Esophagus squamous epithelium (tissue), 5 donors: ENCODE results near the gene SLC9A9. TPM values are rescaled to one million over a fixed set of nuclear protein-coding genes. Genes with fewer than 3 reads are reported as not detected.

Experiments used
- DNase-seq: peaks from one replicate; lab custom pipeline; 2025; lab: John Stamatoyannopoulos, UW
- H3K27ac ChIP-seq, 4 donors: fragments of 200-600 bp; sonication (generic); one replicate each; pipeline ENCODE4 v1.5.1; 2016 to 2019; ENCODE audit warnings: mild to moderate bottlenecking in 1 of 4
- H3K27me3 ChIP-seq, 4 donors: fragments of 200-600 bp; sonication (generic); 1 replicate in 3 of 4; 2 replicates in 1 of 4; pipeline versions ENCODE4 v1.5.1 to v1.6.0; 2017 to 2021; ENCODE audit warnings: antibody characterized with exemption in 1 of 4
- H3K36me3 ChIP-seq, 3 donors: fragments of 200-600 bp; sonication (generic); one replicate each; pipeline ENCODE4 v1.5.1; 2016 to 2019
- H3K4me1 ChIP-seq, 3 donors: fragments of 200-600 bp; sonication (generic); one replicate each; pipeline ENCODE4 v1.5.1; 2017 to 2019
- H3K4me3 ChIP-seq, 4 donors: fragments of 200-600 bp; sonication (generic); 1 replicate in 3 of 4; 2 replicates in 1 of 4; pipeline ENCODE4 v1.5.1; 2016 to 2019; ENCODE audit warnings: mild to moderate bottlenecking in 2 of 4, moderate library complexity in 1 of 4
- H3K9me3 ChIP-seq, 3 donors: fragments of 200-600 bp; sonication (generic); one replicate each; pipeline ENCODE4 v1.5.1; 2016 to 2019
- CTCF ChIP-seq, 6 experiments: fragments of 450-650 bp in 4 of 6; fragments of 200-600 bp in 2 of 6; sonication (generic) in 2 of 6; IDR thresholded peaks; one replicate each; pipeline ENCODE4 v1.5.1; 2016 to 2019; ENCODE audit warnings: antibody characterized with exemption in 6 of 6, mild to moderate bottlenecking in 4 of 6, moderate library complexity in 4 of 6
- POLR2A ChIP-seq, 4 donors: fragments of 450-650 bp; IDR thresholded peaks; one replicate each; pipeline ENCODE4 v1.6.1; 2017; ENCODE audit warnings: antibody characterized with exemption in 4 of 4, mild to moderate bottlenecking in 4 of 4, moderate library complexity in 3 of 4
- WGBS, 2 donors: methylation state at CpG; one replicate each; pipeline ENCODE4 v1.1.5; 2018; 5-methylcytosine and 5-hydroxymethylcytosine counted together
- intact Hi-C: fragments of 100-400 bp; cut with DNase I; formaldehyde crosslinking; loops from one replicate; pipeline ENCODE4 v1.15.0; 2022
- total RNA-seq, 4 donors: library from RNA; depleted of rRNA; stranded (reverse); fragments of >200 nt; gene quantifications; one replicate each; pipeline ENCODE4 v1.1.0, GENCODE V29; 2016
- donor health status: DM: yes; HTN: yes; CAD: no.

SLC9A9 gene
- total RNA-seq, 4 donors from 2014 or later = 11.2 to 22.3 (median 18.9) TPM

GRCh38 chr3:143221446-143221845, 626.8 kb downstream of the SLC9A9 start:
- H3K4me3 ChIP-seq = no peak overlapping the region
- no peak for DNase-seq
- WGBS, 2 donors = 82 to 84% methylated on average over 3 of the region's 3 CpGs
- no peak overlapping the region for H3K27ac ChIP-seq
- no peaks in the 10 kb centered on the region for H3K4me1 ChIP-seq
- H3K36me3 ChIP-seq = no peaks in the 10 kb centered on the region
- H3K27me3 ChIP-seq = no peaks in the 10 kb centered on the region
- H3K9me3 ChIP-seq = no peaks in the 10 kb centered on the region
- intact Hi-C loops = no loop called here
- TF ChIP-seq POLR2A (IDR thresholded peaks at IDR 0.05) (no peak), CTCF (IDR thresholded peaks at IDR 0.05) (no peak)

GRCh38 chr3:143220741-143221140, 627.5 kb downstream of the SLC9A9 start:
- H3K4me1 ChIP-seq = no peaks in the 10 kb centered on the region
- 92 to 93% methylated on average over 3 of the region's 3 CpGs for WGBS, 2 donors
- intact Hi-C loops = no loop called here
- H3K27me3 ChIP-seq = no peaks in the 10 kb centered on the region
- no peaks in the 10 kb centered on the region for H3K9me3 ChIP-seq
- H3K4me3 ChIP-seq = no peak overlapping the region
- H3K36me3 ChIP-seq = no peaks in the 10 kb centered on the region
- no peak overlapping the region for H3K27ac ChIP-seq
- DNase-seq = no peak
- no peak for TF ChIP-seq CTCF (IDR thresholded peaks at IDR 0.05)
- TF ChIP-seq POLR2A (IDR thresholded peaks at IDR 0.05) = no peak

GRCh38 chr3:143218166-143218835, 630.0 kb downstream of the SLC9A9 start:
- Histone ChIP-seq H3K4me3 (no peak overlapping the region), H3K36me3 (no peaks in the 10 kb centered on the region), H3K4me1 (no peaks in the 10 kb centered on the region), H3K27ac (no peak overlapping the region), H3K9me3 (no peaks in the 10 kb centered on the region), H3K27me3 (no peaks in the 10 kb centered on the region)
- WGBS, 2 donors = 87 to 100% methylated on average over 2 of the region's 2 CpGs
- TF ChIP-seq CTCF (IDR thresholded peaks at IDR 0.05) (no peak), POLR2A (IDR thresholded peaks at IDR 0.05) (no peak)
- intact Hi-C loops = no loop called here
- DNase-seq = no peak

- Histone ChIP-seq H3K4me1 (no peaks in the 10 kb centered on the region), H3K4me3 (no peak overlapping the region), H3K36me3 (no peaks in the 10 kb centered on the region), H3K27ac (no peak overlapping the region), H3K27me3 (no peaks in the 10 kb centered on the region), H3K9me3 (no peaks in the 10 kb centered on the region)
- intact Hi-C loops = no loop called here
- no peak for DNase-seq
- TF ChIP-seq POLR2A (IDR thresholded peaks at IDR 0.05) = no peak
- TF ChIP-seq CTCF (IDR thresholded peaks at IDR 0.05) = no peak
These were observed 631.0 kb downstream of the SLC9A9 start for GRCh38 chr3:143217283-143217682.

- Histone ChIP-seq H3K9me3 (no peaks in the 10 kb centered on the region), H3K4me3 (no peak overlapping the region), H3K36me3 (no peaks in the 10 kb centered on the region), H3K27ac (no peak overlapping the region), H3K27me3 (no peaks in the 10 kb centered on the region), H3K4me1 (no peaks in the 10 kb centered on the region)
- intact Hi-C loops = no loop called here
- no peak for DNase-seq
- TF ChIP-seq CTCF (IDR thresholded peaks at IDR 0.05) = no peak
- TF ChIP-seq POLR2A (IDR thresholded peaks at IDR 0.05) = no peak
- 56 to 66% methylated on average over 3 of the region's 3 CpGs for WGBS, 2 donors
These were observed 631.5 kb downstream of the SLC9A9 start for GRCh38 chr3:143216709-143217182.

Other genes starting within 250 kb of the SLC9A9 start
- gene DIPK2A, start 123.4 kb upstream of the SLC9A9 start, total RNA-seq = 10 to 100 TPM; 31.7 to 40.1 (median 36.1) TPM